Uterus (tissue), 2 donors: ENCODE results near the gene CHD5.

Source experiments
- CTCF ChIP-seq, 4 experiments: fragments of 200-600 bp in 2 of 4; fragments of 450-650 bp in 2 of 4; sonication (generic) in 2 of 4; IDR thresholded peaks; one replicate each; pipeline ENCODE4 v1.5.1; 2016 to 2019; ENCODE audit warnings: antibody characterized with exemption in 4 of 4, mild to moderate bottlenecking in 2 of 4, moderate library complexity in 1 of 4
- POLR2A ChIP-seq, 2 donors: fragments of 450-650 bp; IDR thresholded peaks; one replicate each; pipeline ENCODE4 v1.6.1; 2016; ENCODE audit warnings: antibody characterized with exemption in 2 of 2, mild to moderate bottlenecking in 1 of 2, moderate library complexity in 1 of 2

GRCh38 chr1:6053206-6053546 is 126.9 kb downstream of the CHD5 start:
- no peak for TF ChIP-seq CTCF (IDR thresholded peaks at IDR 0.05)
- TF ChIP-seq POLR2A (IDR thresholded peaks at IDR 0.05): no peak
